GM12892 (cell line): ENCODE data around the gene NAV2.

Experiments
- POLR2A ChIP-seq: IDR thresholded peaks from 2 replicates; pipeline ENCODE4 v1.6.1; 2011; ENCODE audit warnings: low read depth, low read length, control low read depth
- POLR2AphosphoS5 ChIP-seq: IDR thresholded peaks from 2 replicates; pipeline ENCODE4 v1.6.1; 2011; ENCODE audit warnings: low read depth, low read length, control low read depth
- TAF1 ChIP-seq: IDR thresholded peaks from 2 replicates; pipeline ENCODE4 v1.6.1; 2011; ENCODE audit warnings: low read depth, mild to moderate bottlenecking, control low read depth, low read length, borderline replicate concordance

DNA sequence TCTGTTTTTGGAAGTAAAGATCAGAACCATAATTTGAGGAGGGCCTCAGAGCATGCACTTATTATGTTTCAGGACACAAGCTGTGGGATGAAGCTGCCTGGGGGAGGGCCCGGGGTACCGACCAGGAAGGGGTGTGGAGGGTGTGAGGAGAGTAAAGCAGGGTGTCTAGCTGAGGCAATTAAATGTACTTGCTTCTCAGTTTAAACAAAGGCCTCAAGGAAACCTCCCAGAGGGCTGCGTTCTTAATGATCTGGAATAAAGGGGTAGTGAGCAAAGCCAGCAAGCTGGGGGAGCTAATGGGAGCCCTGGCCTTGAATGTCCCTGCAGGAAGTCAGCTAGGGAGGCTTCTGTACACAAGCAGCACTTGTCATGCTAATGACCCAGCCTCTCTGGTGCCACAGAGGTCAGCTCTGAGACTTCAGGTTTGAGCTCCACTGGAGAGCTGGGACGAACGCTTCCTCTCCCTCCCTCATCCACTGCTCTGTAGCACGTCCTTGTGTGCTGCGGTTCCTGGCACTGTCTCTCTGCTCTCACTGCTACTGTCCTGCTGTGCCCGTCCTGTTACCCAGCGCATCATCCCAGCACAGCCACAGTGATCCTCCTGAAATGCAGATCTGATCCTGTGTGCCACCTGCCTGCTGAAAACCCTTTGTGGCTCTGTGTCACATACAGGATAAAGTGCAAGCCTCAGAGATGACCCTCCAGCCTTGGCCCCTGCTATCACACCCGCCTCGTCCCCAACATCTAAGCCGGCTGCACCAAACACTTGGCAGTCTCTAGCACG lies 287.9 kb downstream of the NAV2 start:
- no peak for TF ChIP-seq POLR2A
- TF ChIP-seq POLR2AphosphoS5: no peak
- TF ChIP-seq TAF1: no peak
